Activated T-cell treated with anti-CD3 and anti-CD28 coated beads, Interleukin-2, amount 50 U/mL, for 24 hours (primary cell): ENCODE measurements around the gene APEH.

Experiments used
- DNase-seq: peaks from one replicate; pipeline ENCODE4 v3.0.0-alpha.2; 2020
- H3K27ac Mint-ChIP-seq: 2 replicates; pipeline ENCODE4 v1.8.0; 2020; ENCODE audit warnings: mild to moderate bottlenecking, mixed read lengths
- H3K27me3 Mint-ChIP-seq: 2 replicates; pipeline ENCODE4 v1.8.0; 2020; ENCODE audit warnings: mixed read lengths
- H3K36me3 Mint-ChIP-seq: 2 replicates; pipeline ENCODE4 v1.8.0; 2020; ENCODE audit warnings: low read depth, mixed read lengths
- H3K4me1 Mint-ChIP-seq: 2 replicates; pipeline ENCODE4 v1.8.0; 2020; ENCODE audit warnings: low read depth, mixed read lengths
- H3K4me3 Mint-ChIP-seq: 2 replicates; pipeline ENCODE4 v1.8.0; 2020; ENCODE audit warnings: mild to moderate bottlenecking, moderate library complexity, mixed read lengths
- H3K9me3 Mint-ChIP-seq: 2 replicates; pipeline ENCODE4 v1.8.0; 2020; ENCODE audit warnings: mixed read lengths

APEH gene

GRCh38 chr3:49673715-49674496 lies at the start of gene APEH:
TSS of gene APEH (plus strand) at chr3:49674351. CDS start at chr3:49674402, 51 bp downstream.
- peak within 1 kb of the TSS; percentile 97 for H3K4me3 Mint-ChIP-seq
- H3K27ac Mint-ChIP-seq = peak within 1 kb of the TSS; percentile 99
- H3K4me1 Mint-ChIP-seq = peaks cover 35% of the 10 kb centered on the region
- no peaks in the 10 kb centered on the region for H3K27me3 Mint-ChIP-seq
- no peaks in the 10 kb centered on the region for H3K9me3 Mint-ChIP-seq
- peak; percentile 99 for DNase-seq
- H3K36me3 Mint-ChIP-seq = peaks cover 52% of the 10 kb centered on the region

GRCh38 chr3:49625071-49625470 lies 49.1 kb upstream of the APEH start:
- Mint-ChIP-seq H3K27ac (no peak overlapping the region), H3K27me3 (no peaks in the 10 kb centered on the region), H3K36me3 (no peaks in the 10 kb centered on the region), H3K9me3 (no peaks in the 10 kb centered on the region), H3K4me3 (no peak overlapping the region), H3K4me1 (peaks cover 7% of the 10 kb centered on the region)
- no peak for DNase-seq

GRCh38 chr3:49626101-49626581 lies 48.0 kb upstream of the APEH start:
- Mint-ChIP-seq H3K27ac (no peak overlapping the region), H3K9me3 (no peaks in the 10 kb centered on the region), H3K36me3 (no peaks in the 10 kb centered on the region), H3K27me3 (no peaks in the 10 kb centered on the region), H3K4me1 (peaks cover 7% of the 10 kb centered on the region), H3K4me3 (no peak overlapping the region)
- DNase-seq = no peak

- no peaks in the 10 kb centered on the region for H3K9me3 Mint-ChIP-seq
- H3K36me3 Mint-ChIP-seq = no peaks in the 10 kb centered on the region
- no peak for DNase-seq
- peaks cover 7% of the 10 kb centered on the region for H3K4me1 Mint-ChIP-seq
- no peak overlapping the region for H3K27ac Mint-ChIP-seq
- no peaks in the 10 kb centered on the region for H3K27me3 Mint-ChIP-seq
- H3K4me3 Mint-ChIP-seq = no peak overlapping the region
Measured at GRCh38 chr3:49626796-49627195, 47.4 kb upstream of the APEH start.

- no peaks in the 10 kb centered on the region for H3K9me3 Mint-ChIP-seq
- no peaks in the 10 kb centered on the region for H3K36me3 Mint-ChIP-seq
- H3K4me3 Mint-ChIP-seq = no peak overlapping the region
- no peaks in the 10 kb centered on the region for H3K27me3 Mint-ChIP-seq
- H3K27ac Mint-ChIP-seq = peak overlapping the region; percentile 16
- peaks cover 7% of the 10 kb centered on the region for H3K4me1 Mint-ChIP-seq
- DNase-seq = no peak
Measured at GRCh38 chr3:49627634-49628033, 46.5 kb upstream of the APEH start.

GRCh38 chr3:49628249-49628648 lies 45.9 kb upstream of the APEH start:
- no peak overlapping the region for H3K27ac Mint-ChIP-seq
- no peak for DNase-seq

GRCh38 chr3:49629451-49629850 lies 44.7 kb upstream of the APEH start:
- Mint-ChIP-seq H3K27me3 (no peaks in the 10 kb centered on the region), H3K4me3 (no peak overlapping the region), H3K27ac (no peak overlapping the region), H3K4me1 (peaks cover 8% of the 10 kb centered on the region), H3K9me3 (no peaks in the 10 kb centered on the region), H3K36me3 (no peaks in the 10 kb centered on the region)
- no peak for DNase-seq

More at GRCh38 chr3:49628249-49628648, 45.9 kb upstream of the APEH start:
- Mint-ChIP-seq H3K36me3 (no peaks in the 10 kb centered on the region), H3K4me3 (no peak overlapping the region), H3K4me1 (peaks cover 7% of the 10 kb centered on the region), H3K9me3 (no peaks in the 10 kb centered on the region), H3K27me3 (no peaks in the 10 kb centered on the region)

GRCh38 chr3:49629866-49630265 lies 44.3 kb upstream of the APEH start:
- H3K36me3 Mint-ChIP-seq = no peaks in the 10 kb centered on the region
- no peak overlapping the region for H3K27ac Mint-ChIP-seq

GRCh38 chr3:49630784-49631183 lies 43.4 kb upstream of the APEH start:
- Mint-ChIP-seq H3K4me1 (peaks cover 8% of the 10 kb centered on the region), H3K4me3 (no peak overlapping the region), H3K27me3 (no peaks in the 10 kb centered on the region), H3K9me3 (no peaks in the 10 kb centered on the region), H3K36me3 (no peaks in the 10 kb centered on the region), H3K27ac (no peak overlapping the region)
- no peak for DNase-seq

More at GRCh38 chr3:49629866-49630265, 44.3 kb upstream of the APEH start:
- no peak for DNase-seq
- Mint-ChIP-seq H3K27me3 (no peaks in the 10 kb centered on the region), H3K4me1 (peaks cover 8% of the 10 kb centered on the region), H3K4me3 (no peak overlapping the region), H3K9me3 (no peaks in the 10 kb centered on the region)

- Mint-ChIP-seq H3K4me1 (peaks cover 4% of the 10 kb centered on the region), H3K4me3 (no peak overlapping the region), H3K9me3 (no peaks in the 10 kb centered on the region), H3K27ac (peak overlapping the region; percentile 9), H3K36me3 (no peaks in the 10 kb centered on the region), H3K27me3 (no peaks in the 10 kb centered on the region)
- DNase-seq = no peak
Measured at GRCh38 chr3:49634736-49635135, 39.4 kb upstream of the APEH start.

GRCh38 chr3:49636883-49637609 lies 37.1 kb upstream of the APEH start:
- H3K4me1 Mint-ChIP-seq = peaks cover 4% of the 10 kb centered on the region
- H3K27ac Mint-ChIP-seq = peak overlapping the region; percentile 4
- H3K36me3 Mint-ChIP-seq = no peaks in the 10 kb centered on the region

GRCh38 chr3:49638445-49638844 lies 35.7 kb upstream of the APEH start:
- Mint-ChIP-seq H3K9me3 (no peaks in the 10 kb centered on the region), H3K27ac (no peak overlapping the region), H3K27me3 (no peaks in the 10 kb centered on the region), H3K36me3 (no peaks in the 10 kb centered on the region), H3K4me1 (peaks cover 4% of the 10 kb centered on the region), H3K4me3 (no peak overlapping the region)
- DNase-seq = no peak

More at GRCh38 chr3:49636883-49637609, 37.1 kb upstream of the APEH start:
- no peak for DNase-seq
- Mint-ChIP-seq H3K27me3 (no peaks in the 10 kb centered on the region), H3K4me3 (no peak overlapping the region), H3K9me3 (no peaks in the 10 kb centered on the region)

- Mint-ChIP-seq H3K9me3 (no peaks in the 10 kb centered on the region), H3K36me3 (no peaks in the 10 kb centered on the region), H3K27me3 (no peaks in the 10 kb centered on the region), H3K4me3 (no peak overlapping the region), H3K27ac (no peak overlapping the region), H3K4me1 (peaks cover 3% of the 10 kb centered on the region)
- DNase-seq = no peak
Measured at GRCh38 chr3:49639551-49639950, 34.6 kb upstream of the APEH start.

- H3K36me3 Mint-ChIP-seq = no peaks in the 10 kb centered on the region
- no peak overlapping the region for H3K4me3 Mint-ChIP-seq
- no peaks in the 10 kb centered on the region for H3K27me3 Mint-ChIP-seq
- H3K9me3 Mint-ChIP-seq = no peaks in the 10 kb centered on the region
- no peak overlapping the region for H3K27ac Mint-ChIP-seq
- peaks cover 3% of the 10 kb centered on the region for H3K4me1 Mint-ChIP-seq
- no peak for DNase-seq
Measured at GRCh38 chr3:49641292-49641691, 32.9 kb upstream of the APEH start.
